ENCODE measurements around the gene FLYWCH2. TPM values are rescaled to one million over a fixed set of nuclear protein-coding genes. Genes with fewer than 3 reads are reported as not detected.

Gene FLYWCH2
- total RNA-seq, 4 donors from 2014 or later, result 18.9 to 47.9 (median 39.5) TPM

- TF ChIP-seq POLR2A (IDR thresholded peaks at IDR 0.05) (no peak), CTCF (IDR thresholded peaks at IDR 0.05) (no peak)
- no peak overlapping the region for H3K27ac ChIP-seq
- peaks cover 7 to 15% (median 8%) of the 10 kb centered on the region in 3 donors for H3K4me1 ChIP-seq
- H3K9me3 ChIP-seq, result peaks cover 0 to 2% (median 0%) of the 10 kb centered on the region in 3 donors
- intact Hi-C loops (cut with DNase I), result no loop called here
- H3K36me3 ChIP-seq, result no peaks in the 10 kb centered on the region
- WGBS, 2 donors, result 62 to 67% methylated on average over 2 to 4 of the region's 4 CpGs
- H3K4me3 ChIP-seq, result no peak overlapping the region
- peaks cover 0 to 23% (median 0%) of the 10 kb centered on the region in 4 donors for H3K27me3 ChIP-seq
- no peak for DNase-seq
These were observed 16.6 kb upstream of the FLYWCH2 start for GRCh38 chr16:2866431-2866830.

DNA sequence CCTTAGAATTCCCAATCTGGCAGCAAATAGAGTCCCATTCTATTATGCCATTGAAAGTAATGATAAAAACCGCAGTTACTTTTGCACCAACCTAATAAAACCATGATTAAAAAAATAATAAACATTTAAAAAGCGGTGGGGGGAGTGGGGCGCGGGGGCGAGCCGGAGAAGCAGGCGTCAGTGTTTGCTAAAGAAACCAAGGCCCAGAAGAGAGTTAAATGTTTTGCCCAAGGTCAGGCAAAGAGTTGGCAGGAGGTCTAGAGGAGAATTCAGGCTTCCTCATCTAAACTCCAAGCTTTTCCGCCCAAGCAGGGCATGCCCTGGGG lies 15.4 kb upstream of the FLYWCH2 start:
- peaks cover 0 to 13% (median 0%) of the 10 kb centered on the region in 4 donors for H3K27me3 ChIP-seq
- H3K9me3 ChIP-seq, result no peaks in the 10 kb centered on the region
- WGBS, 2 donors, result 18 to 23% methylated on average over 7 to 8 of the region's 8 CpGs
- peak overlapping the region; percentile 91 to 98 (median 94) for H3K27ac ChIP-seq
- H3K4me3 ChIP-seq, result peak overlapping the region; percentile 47 to 89 (median 68)
- intact Hi-C loops (cut with DNase I), result no loop called here
- no peaks in the 10 kb centered on the region for H3K36me3 ChIP-seq
- no peak for DNase-seq
- H3K4me1 ChIP-seq, result peaks cover 7 to 15% (median 8%) of the 10 kb centered on the region in 3 donors
- TF ChIP-seq CTCF (IDR thresholded peaks at IDR 0.05) (no peak), POLR2A (IDR thresholded peaks at IDR 0.05) (no peak)

DNA sequence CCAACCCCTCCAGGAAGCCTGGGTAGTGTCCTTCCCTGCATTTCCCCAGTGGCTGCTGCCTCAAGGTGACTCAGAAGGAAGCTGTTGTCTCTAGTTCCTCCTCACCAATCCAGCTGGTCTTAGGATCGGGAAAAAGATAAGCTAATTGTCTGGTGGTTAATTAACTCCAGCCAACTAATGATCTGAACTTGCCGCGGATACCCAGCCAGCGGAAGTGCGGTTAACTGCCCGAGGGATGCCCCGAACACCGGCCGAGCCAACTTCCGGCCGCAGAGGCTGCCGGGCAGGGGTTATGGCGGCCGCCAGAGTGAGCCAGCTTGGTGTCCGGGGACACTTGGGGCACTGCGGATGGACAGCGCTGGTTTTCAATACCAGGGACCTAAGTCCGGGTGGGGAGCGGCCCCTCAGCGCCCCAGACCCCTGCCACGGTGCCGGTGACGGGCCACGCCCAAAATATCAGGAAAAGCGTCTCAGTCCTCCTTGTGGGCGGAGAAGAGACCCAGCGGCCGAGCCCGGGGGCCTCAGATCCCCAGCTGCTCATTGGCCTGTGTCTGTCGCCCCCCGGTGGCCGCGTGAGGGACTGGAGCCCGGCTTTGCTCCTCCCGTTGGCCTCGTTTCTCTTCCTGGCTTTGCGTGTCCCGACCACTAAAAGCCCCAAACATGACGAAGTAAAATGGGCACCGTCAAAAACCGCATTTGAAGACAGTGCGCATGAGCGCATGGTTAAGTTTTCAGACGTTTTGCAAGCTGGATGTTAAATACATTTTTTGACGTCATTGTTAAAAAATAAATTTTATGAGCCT lies 14.8 kb upstream of the FLYWCH2 start:
- intact Hi-C loops (cut with DNase I), result no loop called here
- 0% methylated on average over 7 to 37 of the region's 45 CpGs for WGBS, 2 donors
- DNase-seq, result peak; percentile 65
- Histone ChIP-seq H3K9me3 (no peaks in the 10 kb centered on the region), H3K4me3 (peak overlapping the region; percentile 47 to 89 (median 68)), H3K27me3 (peaks cover 0 to 8% (median 0%) of the 10 kb centered on the region in 4 donors), H3K4me1 (peaks cover 7 to 15% (median 8%) of the 10 kb centered on the region in 3 donors), H3K27ac (peak overlapping the region; percentile 91 to 98 (median 94)), H3K36me3 (no peaks in the 10 kb centered on the region)
- TF ChIP-seq POLR2A (IDR thresholded peaks at IDR 0.05), result peak in 2 of 4 donors; percentile 31 to 52
- TF ChIP-seq CTCF (IDR thresholded peaks at IDR 0.05), result peak; percentile 92 to 99 (median 98)

- Histone ChIP-seq H3K4me3 (no peak overlapping the region), H3K27me3 (peaks cover 0 to 3% (median 0%) of the 10 kb centered on the region in 4 donors), H3K27ac (no peak overlapping the region), H3K4me1 (peaks cover 8 to 24% (median 12%) of the 10 kb centered on the region in 3 donors), H3K9me3 (no peaks in the 10 kb centered on the region), H3K36me3 (no peaks in the 10 kb centered on the region)
- TF ChIP-seq POLR2A (IDR thresholded peaks at IDR 0.05) (no peak), CTCF (IDR thresholded peaks at IDR 0.05) (no peak)
- WGBS, 2 donors, result 79 to 85% methylated on average over 4 to 6 of the region's 6 CpGs
- intact Hi-C loops (cut with DNase I), result no loop called here
- no peak for DNase-seq
These were observed 11.1 kb upstream of the FLYWCH2 start for GRCh38 chr16:2871926-2872325.
